ENCODE data around the gene SMYD3.

Gene SMYD3

GRCh38 chr1:246394121-246394520 lies 113.0 kb downstream of the SMYD3 start:
- no peak for TF ChIP-seq ZFX (IDR thresholded peaks at IDR 0.05)
- TF ChIP-seq, protein P1, sequence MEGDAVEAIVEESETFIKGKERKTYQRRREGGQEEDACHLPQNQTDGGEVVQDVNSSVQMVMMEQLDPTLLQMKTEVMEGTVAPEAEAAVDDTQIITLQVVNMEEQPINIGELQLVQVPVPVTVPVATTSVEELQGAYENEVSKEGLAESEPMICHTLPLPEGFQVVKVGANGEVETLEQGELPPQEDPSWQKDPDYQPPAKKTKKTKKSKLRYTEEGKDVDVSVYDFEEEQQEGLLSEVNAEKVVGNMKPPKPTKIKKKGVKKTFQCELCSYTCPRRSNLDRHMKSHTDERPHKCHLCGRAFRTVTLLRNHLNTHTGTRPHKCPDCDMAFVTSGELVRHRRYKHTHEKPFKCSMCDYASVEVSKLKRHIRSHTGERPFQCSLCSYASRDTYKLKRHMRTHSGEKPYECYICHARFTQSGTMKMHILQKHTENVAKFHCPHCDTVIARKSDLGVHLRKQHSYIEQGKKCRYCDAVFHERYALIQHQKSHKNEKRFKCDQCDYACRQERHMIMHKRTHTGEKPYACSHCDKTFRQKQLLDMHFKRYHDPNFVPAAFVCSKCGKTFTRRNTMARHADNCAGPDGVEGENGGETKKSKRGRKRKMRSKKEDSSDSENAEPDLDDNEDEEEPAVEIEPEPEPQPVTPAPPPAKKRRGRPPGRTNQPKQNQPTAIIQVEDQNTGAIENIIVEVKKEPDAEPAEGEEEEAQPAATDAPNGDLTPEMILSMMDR (conservative IDR thresholded peaks at IDR 0.05), result no peak
- H3K27ac ChIP-seq, result no peak overlapping the region

- TF ChIP-seq ZFX (IDR thresholded peaks at IDR 0.05), result no peak
- TF ChIP-seq, protein P1 (conservative IDR thresholded peaks at IDR 0.05), result no peak
- no peak overlapping the region for H3K27ac ChIP-seq
Measured at GRCh38 chr1:246390855-246391254, 116.2 kb downstream of the SMYD3 start.

DNA sequence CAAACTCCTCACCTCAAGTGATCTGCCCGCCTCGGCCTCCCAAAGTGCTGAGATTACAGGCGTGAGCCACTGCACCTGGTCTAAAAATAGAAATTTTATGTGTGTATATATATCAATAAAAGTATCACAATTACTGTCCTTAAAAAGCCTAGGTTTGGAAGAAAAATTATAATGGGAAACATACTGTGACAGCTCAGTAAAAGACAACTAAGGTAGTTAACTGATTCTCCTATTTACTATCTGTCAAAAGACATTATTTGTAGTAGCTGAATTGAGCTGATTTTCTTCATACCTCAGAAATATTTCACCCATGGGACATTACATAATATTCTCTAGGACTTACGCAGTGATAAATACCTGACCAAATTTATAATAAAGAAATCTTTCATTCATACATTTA lies 122.5 kb downstream of the SMYD3 start:
- H3K27ac ChIP-seq, result no peak overlapping the region
- TF ChIP-seq, protein P1 (conservative IDR thresholded peaks at IDR 0.05), result no peak
- TF ChIP-seq ZFX (IDR thresholded peaks at IDR 0.05), result no peak

- no peak overlapping the region for H3K27ac ChIP-seq
- TF ChIP-seq, protein P1 (conservative IDR thresholded peaks at IDR 0.05), result no peak
- no peak for TF ChIP-seq ZFX (IDR thresholded peaks at IDR 0.05)
Measured at GRCh38 chr1:246383791-246384190, 123.3 kb downstream of the SMYD3 start.

DNA sequence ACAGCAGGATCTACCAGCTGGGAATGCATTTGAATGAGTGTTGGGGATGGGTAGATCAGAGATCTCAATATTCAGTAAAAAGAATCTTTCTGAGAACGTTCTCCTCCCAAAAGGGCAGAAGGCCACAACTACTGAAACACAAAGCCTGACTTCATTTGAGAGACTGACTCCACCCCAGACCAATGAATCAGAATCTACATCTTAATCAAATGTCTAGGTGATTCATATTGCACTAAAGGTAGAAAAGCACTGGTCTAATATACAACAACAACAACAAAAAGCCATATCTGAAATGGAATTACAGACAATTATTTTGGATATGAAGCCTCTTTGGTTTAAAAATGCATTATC lies 123.9 kb downstream of the SMYD3 start:
- no peak overlapping the region for H3K27ac ChIP-seq
- no peak for TF ChIP-seq ZFX (IDR thresholded peaks at IDR 0.05)
- TF ChIP-seq, protein P1 (conservative IDR thresholded peaks at IDR 0.05), result no peak

DNA sequence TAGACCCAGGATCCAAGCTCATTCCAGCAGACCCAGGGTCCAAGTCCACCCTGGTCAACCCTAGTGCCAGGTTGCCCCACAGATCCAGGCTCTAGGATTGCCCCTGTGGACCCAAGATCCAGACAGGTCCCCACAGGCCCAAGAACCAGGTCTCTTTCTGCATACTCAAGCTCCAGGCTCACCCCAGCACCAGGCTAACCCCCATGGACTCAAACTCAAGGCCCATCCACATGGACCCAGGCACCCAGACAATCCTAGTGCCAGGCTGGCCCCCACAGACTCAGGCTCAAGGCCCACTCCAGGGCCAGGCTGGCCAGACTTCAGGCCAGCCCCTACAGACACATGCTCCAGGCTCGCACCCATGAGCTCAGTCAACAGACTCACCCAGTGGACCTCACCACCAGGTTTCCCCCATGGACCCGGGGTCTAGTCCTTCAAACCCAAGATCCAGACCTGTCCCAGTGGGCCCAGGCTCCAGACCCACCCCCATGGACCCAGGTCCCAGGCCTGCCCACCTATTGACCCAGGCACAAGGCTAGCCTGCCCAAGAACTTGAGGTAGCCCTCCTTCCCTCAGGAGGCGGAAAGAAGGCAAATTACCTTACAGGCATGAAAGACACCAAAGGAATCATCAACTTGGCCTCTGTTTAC lies 124.4 kb downstream of the SMYD3 start:
- peak overlapping the region; percentile 24 for H3K27ac ChIP-seq
- TF ChIP-seq, protein P1 (conservative IDR thresholded peaks at IDR 0.05), result no peak
- TF ChIP-seq ZFX (IDR thresholded peaks at IDR 0.05), result no peak

DNA sequence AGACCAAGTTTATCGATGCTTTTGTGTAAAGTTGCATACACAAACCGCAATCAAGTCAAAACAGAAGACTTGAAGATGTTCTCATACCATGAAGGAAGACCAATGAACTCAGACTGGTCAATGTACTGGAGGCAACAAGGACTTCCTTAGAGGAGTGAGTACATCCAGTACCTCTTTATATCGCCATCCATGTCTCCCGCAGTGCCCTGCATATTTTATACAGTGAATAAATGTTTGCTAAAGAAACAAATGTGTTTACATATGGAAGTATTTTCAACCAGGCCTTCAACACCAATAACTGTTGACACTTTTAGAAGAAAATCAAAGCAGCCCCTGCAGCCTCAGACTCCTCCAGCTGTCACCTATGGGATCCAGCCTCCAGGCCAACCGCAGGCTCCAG lies 125.6 kb downstream of the SMYD3 start:
- TF ChIP-seq, protein P1 (conservative IDR thresholded peaks at IDR 0.05), result no peak
- no peak for TF ChIP-seq ZFX (IDR thresholded peaks at IDR 0.05)
- no peak overlapping the region; the same call in 1 of the 2 replicates for H3K27ac ChIP-seq

Measured in C4-2B (cell line).